ENCODE results near the gene SEZ6L.

Gene SEZ6L

DNA sequence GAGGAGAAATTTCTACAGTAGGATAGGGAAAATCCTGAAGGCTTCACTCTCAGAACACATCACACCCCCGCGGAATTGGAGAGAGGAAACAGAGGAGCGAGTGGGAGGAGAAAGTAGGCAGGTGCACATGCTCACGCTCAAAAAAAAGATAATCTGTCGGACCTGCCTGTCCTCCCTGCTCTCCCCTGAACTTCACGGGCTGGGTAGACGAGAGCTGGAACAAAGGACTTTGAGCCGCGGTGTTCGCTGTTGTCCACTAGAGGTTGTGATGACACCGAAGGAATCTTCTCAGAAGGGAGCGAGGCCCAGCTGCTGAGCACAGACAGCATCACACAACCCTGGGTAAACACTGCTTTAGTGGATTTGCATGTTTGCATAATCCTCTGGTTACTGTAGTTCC, 5.0 kb downstream of the SEZ6L start:
- in situ Hi-C loops (cut with HindIII; ENCODE audit: low sequenced_read_pairs) = no loop called here

DNA sequence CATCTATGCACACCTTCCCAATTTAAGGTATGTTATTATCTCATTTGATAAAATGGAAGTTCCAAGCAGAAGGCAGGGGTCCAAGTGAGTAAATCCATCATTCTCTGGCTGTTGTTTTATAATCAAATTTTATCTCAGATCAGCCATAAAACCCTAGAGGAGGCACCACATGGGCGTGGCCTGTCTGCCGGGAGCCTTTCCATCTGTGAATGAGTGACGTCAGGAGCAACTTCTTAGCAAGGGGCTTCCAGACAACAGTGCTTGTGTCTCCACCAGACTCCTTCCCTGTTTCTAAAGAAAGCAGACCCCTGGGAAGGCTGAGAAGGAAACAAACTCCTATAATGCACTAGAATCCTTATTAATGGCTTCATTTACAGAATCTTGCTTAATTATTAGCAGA, 13.5 kb downstream of the SEZ6L start:
- in situ Hi-C loops (cut with HindIII; ENCODE audit: low sequenced_read_pairs) = no loop called here

DNA sequence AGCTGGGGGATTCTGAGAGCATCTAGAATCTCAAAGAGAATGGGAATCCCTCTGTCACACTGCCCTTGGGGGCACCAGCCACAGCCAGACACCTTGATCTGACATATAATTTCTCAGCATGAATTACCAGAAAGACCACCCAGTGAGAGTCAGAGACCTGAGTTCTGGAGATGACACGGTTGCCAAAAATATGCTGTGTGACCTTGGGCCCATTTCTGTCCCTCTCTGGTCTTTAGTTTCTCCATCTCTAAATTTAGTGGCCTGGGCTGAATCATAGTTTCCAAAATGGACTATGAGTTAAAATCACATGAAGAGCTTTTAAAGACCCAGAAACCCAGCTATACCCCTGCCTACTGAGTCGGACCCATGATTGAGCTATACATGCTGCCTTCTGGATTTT, 15.9 kb downstream of the SEZ6L start:
- in situ Hi-C loops (cut with HindIII; ENCODE audit: low sequenced_read_pairs) = no loop called here

DNA sequence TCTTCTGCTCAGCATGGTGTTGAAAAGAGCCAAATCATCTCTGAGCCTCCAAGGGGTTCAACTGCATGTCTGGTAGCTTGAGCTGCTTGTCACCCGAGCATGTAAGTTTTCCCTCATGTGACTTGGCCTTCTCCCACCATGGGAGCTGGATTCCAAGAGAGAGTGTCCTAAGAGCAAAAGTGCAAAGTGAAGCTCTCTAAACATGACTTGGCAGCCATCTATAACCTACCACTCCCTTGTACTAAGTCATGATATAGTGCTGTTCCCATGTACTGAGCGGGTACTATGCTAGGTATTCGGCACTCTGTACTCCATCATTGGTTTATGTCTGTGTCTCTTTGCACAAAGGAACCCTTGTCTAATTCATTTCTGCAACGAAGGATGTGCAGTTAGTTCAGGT, 19.1 kb downstream of the SEZ6L start:
- in situ Hi-C loops (cut with HindIII; ENCODE audit: low sequenced_read_pairs) = no loop called here

DNA sequence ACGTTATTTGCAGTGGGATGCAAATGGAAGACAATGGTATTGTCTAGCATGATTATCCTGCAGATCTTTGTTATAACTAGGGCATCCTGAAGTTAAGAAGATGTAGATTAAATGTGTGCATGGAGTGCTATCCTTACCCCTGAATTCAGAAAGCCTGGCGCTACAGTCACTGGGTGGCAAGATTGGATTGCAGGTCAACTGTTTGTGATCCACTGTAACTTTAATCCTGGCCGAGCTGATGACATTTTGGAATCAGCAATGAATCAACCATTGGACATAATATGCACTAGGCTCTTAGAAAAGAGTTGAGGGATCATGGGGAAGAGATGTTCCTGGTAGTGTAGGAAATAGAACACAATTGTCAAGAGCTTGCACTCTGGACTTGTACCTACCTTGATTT, 25.1 kb downstream of the SEZ6L start:
- in situ Hi-C loops (cut with HindIII; ENCODE audit: low sequenced_read_pairs) = no loop called here

DNA sequence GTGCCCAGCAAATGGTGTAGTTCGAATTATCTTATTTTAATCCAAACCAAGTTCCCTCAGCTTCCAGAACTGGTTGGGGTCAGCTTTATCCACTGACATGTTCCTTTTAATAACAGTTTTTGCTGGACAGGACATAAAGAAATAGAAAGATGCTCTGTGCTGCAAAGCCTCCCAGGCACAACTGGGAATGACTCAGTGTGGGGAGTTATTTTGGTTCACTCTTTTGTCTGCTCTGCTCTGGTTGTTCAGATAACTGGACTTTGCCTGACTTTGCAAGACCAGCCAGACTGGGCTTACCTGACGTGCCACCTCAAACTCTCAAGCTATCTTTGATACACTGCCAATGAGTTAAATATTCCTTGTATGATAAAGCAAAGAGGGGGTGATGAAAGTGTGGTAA, 25.6 kb downstream of the SEZ6L start:
- in situ Hi-C loops (cut with HindIII; ENCODE audit: low sequenced_read_pairs) = no loop called here

DNA sequence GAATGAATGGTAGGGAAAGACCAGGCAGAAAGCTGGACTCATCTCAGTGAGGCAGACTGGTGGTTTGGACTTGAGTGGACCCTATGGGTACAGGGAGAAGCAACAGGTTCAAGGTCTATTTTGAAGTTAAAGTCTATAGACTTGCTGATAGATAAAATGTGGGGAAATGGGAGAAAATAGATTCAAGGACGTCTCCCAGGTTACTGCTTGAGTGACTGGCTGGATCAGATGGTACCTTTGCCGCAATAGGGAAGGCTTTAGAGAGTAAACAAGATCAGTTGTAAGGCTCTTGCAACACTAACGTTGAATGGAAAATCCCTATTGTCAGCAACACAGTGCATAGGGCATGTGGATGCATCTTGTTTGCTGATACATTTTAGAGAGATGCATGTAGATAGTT, 27.4 kb downstream of the SEZ6L start:
- in situ Hi-C loops (cut with HindIII; ENCODE audit: low sequenced_read_pairs) = no loop called here

DNA sequence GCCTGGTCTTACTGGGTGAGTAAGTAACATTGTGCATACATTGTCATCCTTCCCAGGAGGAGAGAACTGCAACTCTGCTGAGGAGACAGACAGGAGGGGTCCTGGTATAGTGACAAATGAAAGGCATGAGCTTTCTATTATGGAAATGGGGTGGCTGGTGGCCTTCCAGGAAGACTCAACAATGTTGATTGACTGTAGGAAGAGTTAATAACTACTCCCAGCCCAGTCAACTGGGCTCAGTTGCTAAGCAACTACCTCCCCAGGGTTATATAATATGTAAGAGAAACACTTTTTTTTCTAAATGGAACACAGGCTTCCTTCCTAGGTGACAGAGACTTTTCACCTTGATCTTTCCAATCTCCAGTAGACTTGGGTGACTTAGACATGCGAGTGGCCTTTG, 28.2 kb downstream of the SEZ6L start:
- in situ Hi-C loops (cut with HindIII; ENCODE audit: low sequenced_read_pairs) = no loop called here

DNA sequence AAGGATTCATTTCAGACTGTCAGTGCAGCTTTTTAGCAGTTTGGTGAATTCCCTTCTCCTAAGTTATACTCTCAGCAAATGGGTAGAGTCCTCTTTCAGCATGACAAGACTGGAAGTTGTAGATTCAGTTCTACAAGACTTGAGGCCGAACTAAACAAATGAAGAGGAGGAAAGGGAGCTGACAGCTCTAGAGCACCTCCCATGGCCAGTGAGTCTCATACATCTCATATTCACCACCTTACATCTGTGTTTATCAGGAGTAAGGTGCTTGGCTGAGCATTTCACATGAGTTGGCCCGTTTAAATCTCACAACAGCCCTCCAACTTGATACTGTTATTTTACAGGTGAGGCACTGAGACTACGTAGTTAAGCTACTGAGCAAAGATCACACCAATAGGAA, 30.4 kb downstream of the SEZ6L start:
- in situ Hi-C loops (cut with HindIII; ENCODE audit: low sequenced_read_pairs) = no loop called here

DNA sequence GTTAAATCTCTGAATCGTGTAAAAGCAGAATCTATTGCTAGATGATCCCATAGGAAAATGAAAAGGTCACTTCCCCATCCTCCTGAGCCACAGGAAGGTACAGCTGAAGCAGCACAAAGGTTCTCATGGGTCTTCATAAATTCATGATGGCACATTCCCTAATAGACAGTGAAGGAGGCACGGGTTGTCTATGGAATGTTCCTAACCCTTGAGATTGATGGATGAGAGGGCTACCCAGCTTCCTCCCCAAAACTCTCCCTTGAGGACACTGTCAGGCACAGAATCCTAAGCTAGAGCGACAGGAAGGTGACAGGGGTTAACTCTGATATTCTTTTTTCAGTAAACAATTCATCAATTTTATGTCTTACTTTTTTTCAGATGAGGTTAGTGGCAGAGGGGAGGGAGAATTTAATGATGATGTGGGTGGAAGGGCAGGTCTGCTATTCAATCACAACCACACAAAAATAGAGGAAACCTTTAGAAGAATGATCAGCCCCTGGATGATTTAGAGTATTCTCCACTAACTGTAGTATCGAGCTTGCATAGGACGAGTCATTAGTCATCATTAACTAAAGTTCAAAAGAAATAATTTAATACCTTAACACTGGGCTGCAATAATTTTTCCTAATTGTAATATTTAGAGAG, 33.1 kb downstream of the SEZ6L start:
- in situ Hi-C loops (cut with HindIII; ENCODE audit: low sequenced_read_pairs) = no loop called here

DNA sequence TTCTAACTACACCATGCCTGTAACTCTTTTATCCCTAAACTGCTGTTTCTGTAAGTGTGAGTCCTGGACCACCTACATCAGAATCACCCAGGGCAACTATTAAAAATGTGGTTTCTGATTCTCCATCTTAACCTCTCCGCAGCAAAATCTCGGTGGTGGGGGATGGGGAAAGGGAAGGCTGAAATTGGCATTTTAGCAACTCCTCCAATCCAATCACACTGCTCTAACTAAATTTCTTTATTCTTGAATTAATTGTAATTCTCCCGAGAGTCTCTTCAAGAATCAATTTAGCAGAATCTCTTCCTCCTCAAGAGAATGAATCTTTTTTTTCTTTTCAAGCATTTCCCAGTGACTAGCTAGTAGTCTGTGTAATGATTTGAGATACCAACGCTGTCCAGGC, 36.2 kb downstream of the SEZ6L start:
- in situ Hi-C loops (cut with HindIII; ENCODE audit: low sequenced_read_pairs) = no loop called here

DNA sequence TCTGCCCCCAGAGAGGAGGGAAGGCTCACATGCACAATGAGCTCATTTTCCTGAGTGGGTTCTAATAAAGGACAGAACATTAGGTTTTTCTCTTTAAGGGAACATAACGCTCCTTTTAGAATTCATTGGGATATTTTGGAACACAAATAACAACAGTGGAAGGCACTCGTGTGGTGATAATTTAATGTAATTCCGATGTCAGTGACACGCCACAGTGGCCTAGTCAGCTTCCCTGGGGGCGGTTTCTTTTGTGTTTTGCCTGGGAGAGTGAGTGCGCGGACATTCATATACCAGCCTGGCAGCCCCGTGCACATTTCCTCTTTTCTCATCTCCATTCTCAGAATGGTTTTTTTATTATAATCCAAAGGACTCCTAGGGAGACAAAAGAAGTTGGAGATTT, 41.1 kb downstream of the SEZ6L start:
- in situ Hi-C loops (cut with HindIII; ENCODE audit: low sequenced_read_pairs) = no loop called here

DNA sequence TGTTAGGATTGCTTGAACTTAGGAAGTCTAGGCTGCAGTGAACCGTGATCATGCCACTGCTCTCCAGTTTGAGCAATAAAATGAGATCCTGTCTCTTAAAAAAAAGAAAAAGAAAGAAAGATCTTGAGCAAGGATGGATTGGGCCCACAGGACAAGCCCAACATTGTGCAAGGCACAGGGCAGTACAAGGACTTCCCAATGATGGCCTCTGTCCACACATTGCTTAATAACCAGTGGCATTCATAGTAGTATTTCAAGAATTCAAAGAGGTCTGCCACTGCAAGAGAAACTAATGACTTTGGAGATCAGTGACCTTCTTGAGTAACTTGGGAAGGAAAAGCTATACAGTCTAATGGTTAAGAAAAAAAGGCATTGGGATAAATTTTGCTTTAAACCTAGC, 44.6 kb downstream of the SEZ6L start:
- in situ Hi-C loops (cut with HindIII; ENCODE audit: low sequenced_read_pairs) = no loop called here

DNA sequence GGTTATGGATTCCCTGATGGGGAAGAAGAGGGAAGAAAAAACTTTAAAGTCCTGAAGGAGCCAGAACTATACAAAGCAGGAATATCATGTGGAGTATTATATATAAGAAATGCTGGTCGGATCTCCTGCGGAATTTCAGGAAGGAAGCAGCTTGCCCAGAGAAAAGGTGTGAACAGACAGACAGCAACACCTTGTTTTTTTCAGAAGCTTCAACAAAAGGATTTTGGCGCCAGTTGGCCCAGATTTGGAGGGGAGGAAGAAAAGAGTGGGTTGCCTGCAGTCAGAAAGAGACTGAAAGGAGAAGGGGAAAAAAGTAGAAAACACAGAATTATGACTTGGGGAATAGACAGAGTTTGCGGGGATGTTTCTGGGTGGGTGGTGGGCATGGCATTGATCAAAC, 45.2 kb downstream of the SEZ6L start:
- in situ Hi-C loops (cut with HindIII; ENCODE audit: low sequenced_read_pairs) = no loop called here

DNA sequence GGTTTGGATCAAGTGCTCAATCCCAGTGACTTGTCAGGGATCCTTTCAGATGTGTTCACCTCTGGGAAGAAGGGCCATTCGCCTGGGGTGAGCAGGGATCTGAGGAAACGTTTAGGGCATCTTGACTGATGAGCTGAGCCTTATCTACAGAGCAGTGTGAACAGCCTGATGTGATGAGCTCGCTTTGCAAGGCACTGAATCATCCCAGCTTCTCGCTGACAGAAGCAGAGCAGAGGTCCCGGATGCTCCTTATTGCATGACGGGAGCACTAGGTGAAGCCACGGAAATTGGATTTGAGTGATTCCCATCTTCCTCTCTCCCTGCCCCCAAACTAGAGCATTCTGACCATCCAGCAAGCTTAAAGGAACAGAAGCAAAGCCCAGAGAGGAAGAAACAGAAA, 46.5 kb downstream of the SEZ6L start:
- in situ Hi-C loops (cut with HindIII; ENCODE audit: low sequenced_read_pairs) = no loop called here

DNA sequence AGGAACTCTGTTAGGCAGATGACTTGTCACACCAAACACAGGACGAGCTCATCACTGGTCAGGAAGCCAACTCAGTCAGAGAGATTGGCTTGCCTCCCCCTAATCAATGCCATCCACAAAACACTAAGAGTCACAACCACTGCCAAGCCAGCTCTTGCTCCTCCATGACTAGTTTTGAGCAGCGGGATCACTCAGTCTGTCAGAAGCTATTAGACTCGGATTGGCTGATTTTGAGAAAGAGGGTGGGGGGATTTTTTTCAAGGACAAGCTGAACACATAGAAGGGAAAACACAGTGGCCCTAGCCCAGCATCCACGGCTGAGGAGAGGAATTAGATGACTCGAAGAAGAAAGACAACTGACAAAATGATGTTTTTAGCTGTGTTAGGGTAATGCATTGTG, 55.9 kb downstream of the SEZ6L start:
- in situ Hi-C loops (cut with HindIII; ENCODE audit: low sequenced_read_pairs) = no loop called here

DNA sequence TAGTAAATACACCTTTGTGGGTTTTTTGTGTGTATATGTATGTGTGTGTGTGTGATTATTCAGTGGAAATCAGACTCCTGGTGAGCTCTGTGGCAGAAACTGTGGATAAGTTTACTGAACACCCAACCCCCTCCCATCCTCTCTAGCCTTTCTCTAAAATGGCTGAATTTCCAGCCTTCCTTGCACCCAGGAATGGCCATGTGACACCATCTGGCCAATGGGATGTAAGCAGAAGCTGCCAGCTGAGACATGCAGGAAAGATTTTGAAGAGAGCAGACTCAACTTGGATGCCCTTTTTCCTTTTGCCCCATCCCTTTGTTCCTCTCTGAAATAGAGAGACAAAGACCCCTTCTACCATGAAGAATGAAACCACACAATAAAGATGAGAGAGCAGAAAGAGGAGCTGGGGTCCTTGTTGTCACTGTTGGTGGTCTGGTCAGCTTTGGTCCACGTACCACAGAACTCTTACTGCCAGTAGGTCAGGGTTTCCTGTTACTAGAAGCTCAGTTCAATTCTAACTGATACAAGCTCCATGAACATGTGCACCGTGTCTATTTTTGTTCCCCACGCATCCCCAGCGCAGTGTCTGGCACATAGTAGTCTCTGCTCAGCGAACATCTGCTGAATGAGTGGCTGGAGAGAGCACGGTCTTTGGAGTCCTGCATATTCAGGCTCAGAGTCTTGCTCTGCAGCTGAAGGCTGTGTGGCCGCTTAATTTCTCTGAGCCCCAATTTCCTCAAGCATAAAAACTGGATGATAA, 57.5 kb downstream of the SEZ6L start:
- in situ Hi-C loops (cut with HindIII; ENCODE audit: low sequenced_read_pairs) = no loop called here

DNA sequence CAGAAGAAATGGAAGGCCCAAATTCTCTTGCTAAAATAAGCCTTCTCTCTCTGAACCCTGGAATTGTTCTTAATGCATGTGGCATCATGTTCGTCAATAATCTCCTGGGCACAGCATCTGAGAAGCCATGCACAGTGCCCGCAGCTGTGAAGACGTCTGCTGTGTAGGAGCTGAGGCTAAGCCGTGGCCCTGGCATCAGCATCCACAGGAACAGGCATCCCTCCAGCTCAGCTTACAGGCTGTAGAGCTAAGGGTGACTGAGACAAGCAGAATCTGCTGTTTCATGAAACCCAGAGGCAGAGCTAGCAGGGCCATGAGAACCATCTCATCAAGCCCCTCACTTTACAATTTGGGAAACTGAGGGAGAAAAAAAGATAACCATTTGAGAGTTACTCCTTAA, 60.6 kb downstream of the SEZ6L start:
- in situ Hi-C loops (cut with HindIII; ENCODE audit: low sequenced_read_pairs) = no loop called here

DNA sequence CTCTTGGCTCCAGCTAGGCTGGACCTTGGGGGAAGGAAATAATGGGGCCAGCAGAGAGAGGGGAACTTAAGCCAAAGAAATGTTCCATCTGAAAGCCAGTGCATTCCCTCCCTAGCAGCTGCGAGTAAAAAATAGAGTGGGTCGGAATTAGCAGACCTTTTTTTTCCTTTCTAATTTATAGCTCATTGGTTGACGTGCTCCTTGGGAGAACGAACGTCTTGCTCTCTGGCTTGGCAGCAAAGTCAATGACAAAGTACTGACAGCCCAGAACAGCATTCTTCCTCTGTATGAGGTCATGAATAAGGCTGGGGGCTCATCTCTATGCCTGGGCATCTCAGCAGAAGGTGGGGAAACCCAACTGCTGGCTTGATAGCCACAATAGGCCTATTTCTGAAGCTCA, 65.0 kb downstream of the SEZ6L start:
- in situ Hi-C loops (cut with HindIII; ENCODE audit: low sequenced_read_pairs) = no loop called here

DNA sequence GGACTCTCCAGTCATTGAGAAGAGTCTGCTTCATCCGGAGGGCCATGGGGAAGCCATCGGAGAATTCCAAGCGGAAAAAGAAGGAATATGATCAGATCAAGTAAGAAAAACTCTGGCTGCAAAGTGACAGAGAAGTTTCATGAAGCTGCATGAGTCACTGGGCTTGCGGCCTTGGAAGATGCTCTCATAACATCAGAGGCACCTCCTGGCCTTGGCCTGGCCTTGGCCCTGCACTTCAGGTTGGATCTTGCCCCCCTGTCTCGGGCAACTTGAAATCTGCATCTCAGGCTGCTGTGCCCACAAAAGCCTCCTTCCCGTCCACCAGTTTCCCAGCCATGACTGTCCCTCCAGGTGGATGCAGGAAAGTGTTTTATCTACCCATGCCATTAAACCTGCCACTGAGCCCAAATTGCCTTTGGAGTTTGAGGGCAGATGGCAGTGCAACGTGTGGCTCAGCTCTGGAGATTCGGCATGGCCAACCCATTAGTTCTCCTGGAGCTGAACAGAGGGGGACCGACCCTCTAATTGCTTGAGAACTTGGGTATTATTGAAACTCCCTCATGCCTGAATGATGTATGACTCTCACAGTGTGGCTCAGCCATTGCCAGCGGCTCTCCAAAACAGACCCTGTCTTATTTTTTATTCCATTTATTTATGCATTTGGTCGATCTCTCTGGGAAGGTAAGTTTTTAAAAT, 66.7 kb downstream of the SEZ6L start:
- in situ Hi-C loops (cut with HindIII; ENCODE audit: low sequenced_read_pairs) = no loop called here

DNA sequence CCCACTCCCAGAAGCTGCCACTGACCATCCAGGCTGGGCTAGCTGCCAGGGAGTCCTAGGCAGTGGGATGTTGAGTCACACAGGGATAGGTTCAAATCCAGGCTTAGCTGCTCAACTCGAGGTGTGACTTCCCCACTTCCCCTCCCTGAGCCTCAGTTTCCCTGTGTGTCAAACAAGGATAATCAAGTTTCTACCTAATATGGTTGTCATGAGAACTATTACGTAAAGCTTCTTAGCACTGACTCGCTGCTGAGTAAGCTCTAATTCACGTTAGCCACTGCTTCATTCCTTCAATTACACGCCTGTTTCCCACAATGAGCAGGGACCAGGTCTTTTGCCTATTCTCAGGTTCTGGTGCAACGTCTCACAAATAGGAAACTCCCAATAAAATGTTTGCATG, 67.7 kb downstream of the SEZ6L start:
- in situ Hi-C loops (cut with HindIII; ENCODE audit: low sequenced_read_pairs) = no loop called here

DNA sequence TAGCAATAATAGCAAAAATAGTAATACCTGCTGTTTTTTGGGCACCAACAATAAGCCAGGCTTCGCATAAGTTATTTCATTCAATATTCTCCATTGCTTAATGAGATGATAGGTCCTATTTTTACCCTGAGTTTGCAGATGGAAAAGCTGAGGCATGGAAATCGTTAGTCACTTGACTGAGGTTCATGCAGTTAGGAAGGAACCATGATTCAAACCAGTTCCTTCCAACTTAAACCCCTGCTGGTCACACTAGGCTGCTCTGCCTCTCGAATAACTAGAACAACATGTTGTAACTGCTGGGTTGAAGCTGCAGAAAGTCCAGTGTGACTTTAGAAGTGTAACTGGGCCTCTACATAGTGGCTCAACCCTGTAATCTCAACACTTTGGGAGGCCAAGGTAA, 69.3 kb downstream of the SEZ6L start:
- in situ Hi-C loops (cut with HindIII; ENCODE audit: low sequenced_read_pairs) = no loop called here
